NCI-H748 (cell line): ENCODE data around the gene FANCG.

Experiments
- DNase-seq: peaks from one replicate; lab custom pipeline; 2025; ENCODE audit not compliant: unreplicated experiment; lab: John Stamatoyannopoulos, UW

Gene FANCG

DNA sequence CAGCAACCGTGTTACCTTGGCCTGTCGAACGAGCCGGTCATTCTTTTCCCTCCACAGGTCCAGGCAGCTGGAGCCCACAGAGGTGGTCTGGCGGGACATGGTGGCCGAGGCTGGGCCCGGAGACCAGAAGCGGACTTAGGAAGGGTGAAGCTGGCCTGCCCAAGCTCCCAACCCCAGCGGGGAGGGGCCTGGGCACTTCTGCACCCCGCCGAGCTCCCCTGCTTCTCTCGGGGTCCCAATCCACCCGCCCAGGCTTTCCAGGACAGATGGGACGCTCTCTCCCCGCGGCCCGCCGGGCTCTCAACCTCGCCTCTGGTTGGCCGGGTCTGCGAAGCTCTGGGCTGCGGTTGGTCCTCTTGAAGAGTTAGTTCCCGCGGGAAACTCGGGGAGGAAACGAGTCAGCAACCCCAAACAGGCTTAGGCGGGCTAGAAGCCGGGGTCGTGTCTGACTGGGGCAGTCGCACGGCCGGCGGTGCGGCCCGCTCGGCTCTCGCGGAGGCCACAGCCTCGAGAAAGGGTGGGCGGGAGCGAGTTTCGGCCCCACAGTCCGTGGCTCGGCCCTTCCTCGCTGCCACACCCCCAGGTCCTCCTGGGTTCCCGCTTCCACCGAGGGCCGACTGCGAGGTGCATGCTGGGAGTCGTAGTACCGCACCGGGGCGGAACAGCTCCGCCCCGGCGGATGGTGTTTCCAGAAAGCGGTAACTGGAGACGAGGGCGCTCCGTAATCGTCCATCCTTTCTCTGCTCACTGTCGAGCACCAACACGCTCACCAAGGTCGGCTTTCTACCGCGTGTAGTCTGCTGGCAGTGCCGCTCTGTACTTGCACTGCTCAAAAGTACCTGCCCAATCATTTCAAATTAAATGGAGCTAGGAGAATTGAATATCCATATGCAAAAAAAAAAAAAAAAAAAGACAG lies at the start of gene FANCG:
TSS of gene FANCG (minus strand) at position 517 of the 916 bp plus-strand sequence. CDS start at position 99, 418 bp downstream.
- DNase-seq, result peak; percentile 97

DNA sequence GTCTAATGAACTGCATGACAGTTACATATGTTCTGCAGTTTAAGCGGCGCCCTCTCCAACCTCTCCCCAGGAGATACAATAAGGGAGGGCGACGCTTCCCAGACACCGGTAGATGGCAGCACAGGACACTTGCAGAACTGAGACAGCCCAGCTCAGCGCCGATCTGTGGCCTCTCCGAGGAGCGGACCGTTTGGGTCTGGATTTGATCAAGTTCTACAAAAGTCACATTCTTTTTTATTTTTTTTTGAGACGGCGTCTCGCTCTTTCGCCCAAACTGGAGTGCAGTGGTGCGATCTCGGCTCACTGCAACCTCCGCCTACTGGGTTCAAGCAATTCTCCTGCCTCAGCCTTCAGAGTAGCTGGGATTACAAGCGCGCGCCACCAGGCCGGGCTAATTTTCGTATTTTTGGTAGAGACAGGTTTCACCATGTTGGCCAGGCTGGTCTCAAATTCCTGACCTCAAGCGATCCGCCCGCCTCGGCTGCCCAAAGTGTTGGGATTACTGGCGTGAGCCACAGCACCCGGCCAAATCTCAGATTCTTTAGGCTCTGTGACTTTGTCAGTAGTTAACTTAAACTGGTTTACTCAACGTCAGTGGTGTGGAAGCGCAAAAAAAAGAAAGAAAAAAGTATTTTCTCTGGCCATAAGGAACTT lies 37.3 kb upstream of the FANCG start:
- peak; percentile 92 for DNase-seq

DNA sequence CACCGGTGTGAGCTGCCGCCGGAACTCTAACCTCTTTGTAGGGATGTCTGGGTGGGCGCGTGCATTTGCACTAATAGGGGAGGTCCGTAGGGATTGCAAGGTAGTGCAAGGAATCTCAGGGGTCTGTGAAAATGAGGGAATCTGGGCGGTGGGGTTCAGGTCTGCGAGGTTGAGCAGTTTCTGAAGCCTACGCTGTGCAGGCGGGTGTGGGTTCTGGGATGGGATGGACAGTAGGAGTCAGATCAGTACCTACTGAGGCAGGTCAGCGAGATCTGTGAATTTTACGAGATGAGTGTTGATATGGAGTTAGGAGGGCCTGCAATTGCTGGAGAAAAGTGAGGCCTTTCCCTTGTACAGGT lies 36.8 kb upstream of the FANCG start:
- no peak for DNase-seq

DNA sequence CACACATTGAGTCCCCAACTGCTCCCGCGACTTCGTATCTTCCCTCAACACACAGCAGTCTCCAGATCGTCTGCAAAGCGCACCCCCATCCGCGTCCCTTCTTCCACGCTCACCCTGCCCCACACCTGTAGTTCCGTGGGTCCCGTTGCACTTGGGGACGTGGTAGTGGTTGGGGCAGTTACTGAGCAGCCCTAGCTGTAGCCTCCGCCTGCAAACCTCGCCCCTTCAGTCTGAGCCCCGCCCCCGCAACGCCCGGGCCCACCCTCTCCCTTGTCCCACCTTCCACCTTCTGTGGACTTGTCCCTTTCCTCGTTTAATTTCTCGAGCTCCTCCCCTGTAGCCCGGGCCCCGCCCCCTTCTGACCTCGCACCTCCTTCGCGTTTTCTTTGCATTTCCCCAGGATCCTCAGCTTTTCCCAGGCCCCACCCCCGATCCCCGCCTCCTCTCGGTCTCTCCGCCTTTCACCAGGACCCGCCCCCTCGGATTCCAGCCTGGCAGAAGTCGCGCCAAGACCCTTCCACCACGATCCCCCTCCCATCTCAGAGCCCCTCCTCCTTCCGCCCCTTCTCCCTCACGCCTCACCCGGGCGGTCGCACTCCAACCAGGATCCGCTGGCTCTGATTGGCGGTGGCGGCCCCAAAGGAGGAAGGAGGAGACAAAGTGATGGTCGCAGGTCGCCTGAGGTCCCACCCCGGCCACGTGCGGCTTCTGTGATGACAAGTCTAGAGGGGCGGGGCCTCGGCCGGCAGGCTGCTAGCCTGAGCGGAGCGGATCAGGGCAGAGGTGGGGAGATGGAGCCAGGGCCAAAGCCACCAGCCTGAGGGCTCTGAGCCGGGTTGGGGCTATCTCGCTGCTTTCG lies 36.2 kb upstream of the FANCG start, which contains the start of gene ATOSB:
TSS of gene ATOSB (minus strand) at position 183 of the 859 bp plus-strand sequence. CDS start 7,588 bp downstream, outside the sequence.
- DNase-seq, result peak; percentile 98

DNA sequence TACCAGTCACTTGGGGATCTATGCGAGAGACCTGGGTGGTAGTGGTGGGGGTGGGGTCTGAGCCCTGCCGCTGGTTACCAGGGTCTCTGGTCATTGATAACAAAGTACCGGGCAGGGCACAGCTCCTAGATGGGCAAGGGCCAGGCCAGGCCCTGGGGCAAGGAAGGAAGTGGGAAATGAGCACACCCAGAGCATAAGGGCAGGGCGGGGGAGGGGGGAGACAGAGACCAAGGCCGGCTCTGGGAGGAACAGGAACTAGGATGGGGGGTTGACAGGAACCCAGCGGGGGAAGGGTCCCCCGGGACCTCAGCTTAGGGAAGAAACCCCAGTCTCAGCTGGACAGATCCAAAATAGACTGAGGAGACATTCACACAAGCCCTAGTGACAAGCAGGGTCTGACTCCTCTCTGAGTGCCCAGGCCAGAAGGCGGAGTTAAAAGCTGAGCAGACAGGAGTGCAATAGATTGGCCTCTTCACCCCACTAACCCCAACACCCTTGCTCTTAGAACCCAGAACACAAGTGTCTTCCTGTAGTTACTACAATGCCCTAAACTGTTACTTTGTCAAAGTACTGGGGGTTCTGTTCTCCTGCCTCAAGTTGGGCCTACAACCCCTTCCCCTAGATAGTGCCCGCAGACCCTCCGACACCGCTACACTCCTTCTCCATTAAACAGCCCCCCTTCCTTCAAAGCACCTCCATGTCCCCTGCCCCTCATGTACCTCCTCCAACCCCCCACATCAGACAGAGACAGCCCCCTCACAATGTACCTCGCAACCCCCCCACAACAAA lies 35.3 kb upstream of the FANCG start:
- DNase-seq, result no peak

DNA sequence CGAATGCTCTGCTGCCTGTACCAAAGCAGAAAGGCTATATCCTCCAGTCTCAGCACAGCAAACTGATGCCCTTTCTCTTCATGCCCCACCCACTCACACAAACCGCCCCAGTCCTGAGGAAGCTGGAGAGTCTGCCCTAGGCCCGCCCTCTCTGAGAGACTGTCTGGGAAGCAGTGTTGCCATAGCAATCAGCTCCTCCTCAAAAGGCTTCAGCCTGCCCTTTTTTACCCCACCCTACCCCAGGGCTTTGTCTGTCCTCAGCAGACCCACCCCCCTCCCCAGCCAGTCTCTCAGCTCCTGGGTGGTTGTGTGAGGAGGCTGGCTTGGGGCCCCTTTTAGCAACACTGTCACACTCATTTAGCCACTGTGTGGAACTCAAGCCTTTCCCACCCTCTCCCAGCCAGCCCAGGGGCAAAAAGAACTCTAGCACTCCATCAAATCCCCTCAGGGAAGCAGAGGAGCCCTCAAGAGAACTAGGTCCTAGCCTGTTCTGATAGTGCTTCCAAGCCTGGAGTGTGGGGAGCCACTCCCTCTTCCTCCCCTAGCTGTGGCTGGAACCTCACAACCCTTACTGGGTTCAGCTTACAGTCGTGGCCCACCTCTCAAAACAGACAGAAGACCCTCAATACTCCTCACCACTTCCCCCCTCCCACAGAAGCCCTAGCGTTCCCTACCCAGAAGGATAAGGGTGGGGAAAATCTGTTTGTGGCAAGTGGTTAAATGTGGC lies 34.5 kb upstream of the FANCG start:
- peak; percentile 96 for DNase-seq

DNA sequence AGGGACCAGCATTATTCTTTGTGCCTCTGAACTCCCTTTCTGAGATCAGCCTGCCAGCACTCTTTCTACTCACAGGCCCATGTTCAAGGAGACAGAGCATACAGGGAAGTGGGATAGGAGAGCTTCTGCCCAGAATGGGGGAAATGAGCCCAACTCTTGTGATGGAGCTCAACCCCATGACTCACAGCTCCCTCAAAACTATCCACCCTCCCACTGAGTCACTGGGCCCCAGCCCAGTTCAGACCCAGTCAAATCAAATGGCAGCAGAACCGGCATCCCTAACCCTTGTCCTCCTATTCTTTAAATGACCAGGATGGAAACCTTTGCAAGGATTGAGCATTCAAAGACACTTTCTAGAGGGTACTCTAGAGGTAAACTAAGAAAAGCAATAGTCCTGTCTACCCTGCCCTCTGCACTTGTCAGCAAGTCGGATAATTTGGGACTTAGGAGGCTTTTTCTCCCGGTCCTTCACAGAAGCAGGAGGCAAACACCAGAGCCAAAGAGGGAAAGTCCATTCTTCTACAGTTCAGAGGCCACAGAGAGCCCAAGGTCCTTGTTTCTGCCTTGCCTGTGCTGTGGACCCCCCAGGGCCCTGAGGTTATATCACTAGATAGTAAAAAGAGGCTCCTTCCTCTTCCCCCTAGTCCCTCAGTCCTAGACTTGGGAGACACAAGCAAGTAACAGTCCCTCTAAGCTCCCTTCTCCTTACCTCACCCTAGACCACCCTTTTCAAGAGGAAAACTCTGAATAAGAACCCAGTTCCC lies 32.7 kb upstream of the FANCG start:
- DNase-seq, result no peak

DNA sequence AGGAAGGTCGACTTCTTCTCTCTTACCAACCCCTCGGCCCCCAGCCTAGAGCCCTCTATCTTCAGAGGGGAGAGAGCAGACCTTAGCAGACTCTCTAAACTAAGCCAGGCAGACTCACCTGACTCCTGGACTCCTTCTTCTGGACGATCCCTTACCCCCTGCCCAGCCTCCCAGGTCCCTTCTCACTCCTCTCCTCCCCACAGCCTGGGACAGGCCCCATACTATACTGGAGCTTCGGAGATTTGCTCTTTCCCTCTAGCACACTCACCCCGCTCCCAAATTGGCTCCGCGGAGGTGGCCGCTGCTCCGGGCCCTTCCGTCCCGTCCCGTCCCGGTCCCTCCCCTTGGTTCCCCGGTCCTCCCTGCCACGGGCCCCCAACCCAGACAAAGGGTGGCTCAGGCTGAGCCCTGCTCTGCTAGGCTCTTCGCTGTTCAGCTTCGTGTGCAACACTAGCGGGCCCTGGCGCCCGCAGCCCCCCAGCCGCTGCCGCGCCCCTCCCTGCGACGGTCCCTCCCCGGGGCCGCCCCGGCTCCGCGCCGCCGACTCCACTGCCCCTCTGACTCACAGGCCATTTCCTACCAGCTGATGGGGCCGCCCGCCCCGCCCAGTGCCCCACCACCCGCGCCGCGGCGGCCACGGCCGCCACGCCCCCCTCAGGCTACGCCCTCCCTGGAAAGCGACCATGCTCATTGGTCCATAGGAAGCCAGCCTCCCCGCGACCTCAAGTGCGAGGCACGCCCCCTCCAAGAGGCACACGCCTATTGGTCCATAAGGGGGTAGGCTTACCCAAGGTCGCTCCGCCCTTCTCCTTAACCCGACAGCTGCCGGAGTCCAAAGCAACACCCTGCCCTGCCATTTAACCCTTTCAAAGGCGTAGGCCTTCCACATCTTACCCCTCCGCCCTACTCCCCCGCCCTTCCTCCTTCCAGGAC lies 31.5 kb upstream of the FANCG start:
- DNase-seq, result peak; percentile 99

DNA sequence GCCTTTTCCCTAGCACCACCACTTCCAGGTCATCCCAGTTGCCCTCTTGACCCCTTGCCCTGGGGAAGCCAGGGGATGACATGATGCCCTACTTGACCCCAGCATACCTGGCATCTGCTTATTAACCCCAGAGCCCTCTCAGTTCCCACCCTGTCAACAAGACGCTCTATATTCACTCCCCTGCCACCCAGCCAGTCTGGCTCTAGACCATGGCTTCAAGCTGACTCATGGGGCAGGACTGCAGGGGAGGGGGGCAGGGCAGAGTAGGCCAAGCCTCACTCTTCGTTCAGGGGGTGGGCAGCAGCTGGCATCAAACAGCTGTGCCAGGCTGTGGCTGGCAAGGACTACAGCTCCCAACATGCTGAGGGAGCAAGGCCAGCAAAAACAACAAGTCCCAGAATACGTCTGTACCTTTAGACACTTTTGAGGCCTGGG lies 30.6 kb upstream of the FANCG start:
- DNase-seq, result no peak

DNA sequence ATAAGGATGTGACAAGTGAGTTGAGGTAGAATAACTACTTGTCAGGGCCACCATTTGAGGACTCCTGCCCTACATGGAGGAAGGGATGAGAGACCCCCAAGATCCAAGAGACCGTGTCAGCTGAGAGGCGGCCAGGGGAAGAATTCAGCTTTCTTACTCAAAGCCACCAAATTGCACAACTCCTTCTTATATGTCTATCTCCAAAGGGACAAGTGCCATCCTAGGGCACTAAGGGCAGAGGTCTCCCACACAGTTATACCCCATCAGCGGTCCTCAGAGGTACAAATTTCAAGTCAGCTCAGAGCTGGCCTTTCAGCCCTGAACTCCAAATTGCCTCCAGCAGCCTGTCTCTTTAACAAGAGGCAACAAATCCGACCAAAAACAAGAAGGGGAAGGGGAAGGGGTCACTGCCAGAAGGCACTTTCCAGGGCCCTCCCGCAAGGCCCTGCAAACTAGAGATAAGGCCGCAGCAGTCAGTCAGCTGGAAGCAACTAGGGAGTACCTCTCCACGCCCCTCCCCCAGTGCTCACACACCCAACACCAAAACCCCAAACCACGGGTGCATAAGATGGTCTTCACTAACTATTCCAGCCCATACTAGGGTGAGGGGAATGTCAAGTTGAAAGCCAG lies 29.3 kb upstream of the FANCG start:
- no peak for DNase-seq

DNA sequence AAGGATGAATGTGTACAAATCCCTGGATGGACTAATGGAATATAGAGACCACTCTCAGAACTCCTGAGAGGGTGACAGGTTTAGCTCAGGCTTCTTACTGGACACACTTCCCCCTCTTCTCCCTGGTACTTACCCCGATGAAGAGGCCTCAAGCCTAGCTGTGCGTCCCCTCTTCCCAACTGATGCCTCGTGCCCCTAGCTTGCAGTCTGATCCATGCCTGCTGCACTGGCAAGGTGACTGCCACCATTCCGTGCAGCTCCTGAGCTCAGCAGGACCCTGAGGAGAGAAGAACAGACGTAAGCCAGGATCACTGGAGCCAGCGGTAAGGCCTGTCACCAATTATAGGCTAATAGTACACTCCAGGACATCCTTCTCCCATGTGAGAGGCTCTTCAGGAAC lies 28.7 kb upstream of the FANCG start:
- no peak for DNase-seq

DNA sequence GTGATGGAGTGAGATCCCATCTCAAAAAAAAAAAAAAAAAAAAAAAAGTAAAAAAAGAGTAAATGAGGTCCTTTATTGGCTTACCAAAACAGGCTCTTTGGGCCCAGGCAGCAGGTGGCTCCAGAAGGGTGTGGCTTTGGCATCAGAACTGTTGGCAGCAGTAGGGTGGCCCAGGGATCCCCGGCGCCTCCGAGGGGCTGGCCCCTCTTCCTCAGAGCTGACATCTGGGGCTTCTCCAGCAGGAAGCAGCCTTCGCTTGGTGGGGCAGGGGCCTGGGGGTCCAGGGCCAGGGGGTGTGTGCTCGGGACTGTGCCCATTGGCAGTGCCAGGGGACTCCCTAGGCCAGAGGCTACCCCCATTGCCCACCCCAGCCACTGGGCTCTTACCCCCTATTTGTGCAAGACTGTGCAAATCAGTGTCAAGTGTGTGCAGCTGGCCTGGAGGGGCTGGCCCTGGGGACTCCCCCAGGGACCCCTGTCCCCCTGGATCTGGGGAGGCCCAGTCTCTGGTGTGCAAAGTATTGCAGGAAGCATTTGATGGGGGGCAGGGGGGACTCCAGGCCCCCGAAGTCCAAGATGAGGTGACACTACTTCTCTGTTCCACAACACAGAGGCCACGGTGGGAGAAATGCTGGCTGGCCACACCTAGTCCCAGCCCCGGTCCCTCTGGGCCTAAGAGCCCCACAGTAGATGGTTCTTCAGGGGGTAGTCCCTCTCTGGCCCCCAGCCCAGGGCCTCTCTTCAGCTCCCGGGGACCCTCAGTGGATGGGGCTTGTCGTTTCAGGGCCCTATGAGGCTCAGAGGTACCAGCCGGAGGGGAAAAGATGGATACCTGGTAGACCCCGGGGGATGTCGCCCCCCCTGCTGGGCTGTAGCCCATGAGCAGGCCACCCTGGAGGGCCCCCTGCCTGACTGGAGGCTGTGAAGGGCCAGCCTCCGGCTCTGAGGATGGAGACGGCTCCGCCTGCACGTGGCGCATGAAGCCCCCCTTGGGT lies 27.9 kb upstream of the FANCG start:
- DNase-seq, result no peak

DNA sequence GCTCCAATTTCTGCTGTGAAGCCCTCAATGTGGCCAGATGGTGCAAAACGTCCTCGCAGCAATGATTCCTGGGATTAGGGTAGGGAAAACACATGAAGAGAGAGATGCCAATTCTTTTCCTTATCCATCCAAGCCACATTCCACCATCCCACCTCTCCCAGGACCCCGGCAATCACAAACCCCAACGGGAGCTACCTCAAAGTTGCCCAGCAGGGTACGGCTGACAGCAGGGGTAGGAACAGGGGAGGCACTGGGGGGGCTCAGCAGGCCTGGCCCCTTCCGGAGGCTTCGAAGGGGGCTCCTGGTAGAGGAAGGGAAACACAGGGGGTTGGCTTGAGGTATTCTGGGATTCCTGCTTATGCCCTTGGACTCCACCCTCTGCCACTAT lies 26.6 kb upstream of the FANCG start:
- DNase-seq, result no peak

DNA sequence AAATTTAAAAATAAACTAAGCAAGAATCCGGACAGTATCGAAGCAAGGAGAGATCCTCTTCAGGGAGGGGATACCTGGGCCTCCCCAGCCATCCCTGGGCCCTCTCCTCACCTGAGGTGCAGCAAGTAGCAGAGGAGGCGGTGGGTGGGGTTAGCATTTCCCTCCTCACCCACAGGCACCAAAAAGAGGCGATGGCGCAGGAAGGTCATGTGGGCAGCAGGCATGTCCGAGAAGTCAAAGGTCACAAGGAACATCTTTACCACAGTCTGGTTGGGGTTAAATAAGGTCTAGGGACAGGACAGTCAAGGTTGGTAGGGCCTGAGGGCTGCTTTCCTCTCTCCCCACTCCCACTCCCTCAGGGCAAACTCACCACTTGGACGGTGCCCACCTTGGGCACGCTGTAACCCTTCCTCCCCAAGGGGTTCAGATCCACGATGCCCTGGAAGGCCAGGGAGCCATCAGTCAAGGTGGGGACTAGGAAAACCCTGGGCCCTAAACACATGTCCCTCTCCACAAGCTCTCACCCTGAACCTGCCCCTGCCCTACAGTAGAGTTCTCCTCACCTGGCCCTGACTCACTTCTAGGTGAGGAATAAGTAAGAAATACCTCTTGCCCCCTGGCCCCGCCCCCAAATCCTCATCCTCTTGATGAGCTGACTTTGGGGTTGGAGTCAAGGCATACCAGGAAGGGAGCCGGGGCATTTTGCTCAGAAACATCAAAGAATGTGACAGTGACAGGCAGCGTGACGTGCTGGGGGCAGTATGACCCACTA lies 26.0 kb upstream of the FANCG start:
- DNase-seq, result no peak

DNA sequence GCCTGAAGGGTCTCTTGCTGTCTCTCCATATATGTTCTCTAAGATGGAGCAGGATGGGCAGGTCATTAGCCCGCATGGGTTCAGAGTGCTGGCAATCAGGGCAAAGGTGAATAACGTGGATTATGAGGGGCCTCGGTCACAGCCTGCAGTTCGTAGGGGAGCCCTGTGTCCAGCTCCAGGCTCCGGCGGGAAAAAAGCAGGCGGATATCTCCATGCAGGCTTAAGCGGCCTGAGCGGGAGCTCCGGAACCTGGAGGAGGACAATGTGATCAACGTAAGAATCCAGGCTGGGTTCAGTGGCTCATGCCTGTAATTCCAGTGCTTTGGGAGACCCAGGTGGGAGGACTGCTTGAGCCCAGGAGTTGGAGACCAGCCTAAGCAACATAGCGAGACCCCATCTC lies 25.4 kb upstream of the FANCG start:
- no peak for DNase-seq

DNA sequence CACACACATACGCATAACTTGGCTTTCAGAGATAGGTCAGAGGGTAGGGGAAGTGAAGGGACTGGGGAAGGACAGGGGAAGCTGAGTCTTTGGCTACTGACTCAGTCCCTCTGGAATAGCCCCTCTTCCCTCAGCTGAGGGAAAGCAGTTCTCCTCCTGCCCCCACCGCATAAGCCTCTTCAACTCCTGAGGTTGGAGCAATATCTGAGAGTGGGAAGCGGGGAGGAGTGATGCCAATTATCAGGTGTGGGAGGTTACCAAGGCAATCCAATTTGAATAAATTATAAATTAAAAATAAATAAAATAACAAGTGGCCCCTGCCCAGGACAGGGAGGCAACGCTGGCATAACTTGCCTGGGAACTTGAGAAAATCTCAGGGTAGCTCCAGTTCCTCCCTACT lies 24.8 kb upstream of the FANCG start:
- DNase-seq, result no peak
